ENCODE data around the gene MAP3K9. TPM values are rescaled to one million over a fixed set of nuclear protein-coding genes. Genes with fewer than 3 reads are reported as not detected.

MAP3K9 gene
- total RNA-seq, 2 donors from 2014 or later, result 10.6 to 13.0 TPM

DNA sequence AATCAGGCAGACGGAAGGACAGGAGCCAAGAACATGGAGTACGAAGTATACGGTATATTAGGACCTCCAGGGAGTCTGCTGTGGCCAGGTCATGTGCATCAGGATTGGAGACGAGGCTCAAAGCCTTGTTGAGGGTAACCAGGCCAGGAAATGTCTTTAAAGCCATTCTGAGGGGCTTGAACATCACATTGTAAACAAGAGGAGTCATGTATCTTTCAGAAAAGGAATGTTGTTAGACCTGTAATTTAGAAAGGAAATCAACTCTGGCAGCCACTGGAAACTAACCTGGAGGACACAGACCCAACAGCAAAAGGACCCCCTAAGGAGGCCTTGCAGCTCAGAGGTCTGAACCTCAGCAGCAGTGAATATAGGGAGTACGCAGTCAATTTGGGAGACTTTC is 7.5 kb downstream of the MAP3K9 start:
- no peaks in the 10 kb centered on the region for H3K9me3 ChIP-seq
- H3K4me3 ChIP-seq, result no peak overlapping the region
- no peak overlapping the region for H3K27ac ChIP-seq
- no peak for DNase-seq
- no peaks in the 10 kb centered on the region for H3K4me1 ChIP-seq
- intact Hi-C loops (cut with DNase I), result no loop called here
- H3K9ac ChIP-seq (ENCODE audit: low read depth in 2 of 2, low read length in 2 of 2), result no peak overlapping the region
- H3K36me3 ChIP-seq, result no peaks in the 10 kb centered on the region
- no peaks in the 10 kb centered on the region for H3K27me3 ChIP-seq
- TF ChIP-seq CTCF (IDR thresholded peaks at IDR 0.05), result no peak

DNA sequence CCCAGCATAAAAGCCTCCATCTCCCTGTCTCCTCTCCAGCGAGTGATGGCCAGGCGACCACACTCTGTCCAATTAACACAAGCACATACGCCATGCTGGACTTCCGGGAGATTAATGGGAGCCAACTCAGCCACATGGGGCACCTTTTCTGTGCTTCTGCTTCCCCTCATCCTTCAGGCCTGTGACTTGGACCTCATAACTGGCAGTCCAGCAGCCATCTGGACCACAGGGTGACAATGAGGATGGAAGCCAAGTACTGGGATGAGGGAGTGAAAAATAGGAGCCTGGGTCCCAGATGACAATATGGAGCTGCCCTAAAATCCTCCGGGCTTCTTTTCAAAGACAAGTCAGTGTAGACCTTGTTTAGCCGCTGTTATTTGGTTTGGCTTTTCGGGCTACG is 12.8 kb downstream of the MAP3K9 start:
- no peak for TF ChIP-seq CTCF (IDR thresholded peaks at IDR 0.05)
- Histone ChIP-seq H3K27ac (no peak overlapping the region), H3K36me3 (no peaks in the 10 kb centered on the region), H3K27me3 (no peaks in the 10 kb centered on the region), H3K9me3 (no peaks in the 10 kb centered on the region), H3K9ac (ENCODE audit: low read depth in 2 of 2, low read length in 2 of 2) (no peak overlapping the region), H3K4me1 (no peaks in the 10 kb centered on the region), H3K4me3 (no peak overlapping the region)
- no peak for DNase-seq
- intact Hi-C loops (cut with DNase I), result no loop called here

DNA sequence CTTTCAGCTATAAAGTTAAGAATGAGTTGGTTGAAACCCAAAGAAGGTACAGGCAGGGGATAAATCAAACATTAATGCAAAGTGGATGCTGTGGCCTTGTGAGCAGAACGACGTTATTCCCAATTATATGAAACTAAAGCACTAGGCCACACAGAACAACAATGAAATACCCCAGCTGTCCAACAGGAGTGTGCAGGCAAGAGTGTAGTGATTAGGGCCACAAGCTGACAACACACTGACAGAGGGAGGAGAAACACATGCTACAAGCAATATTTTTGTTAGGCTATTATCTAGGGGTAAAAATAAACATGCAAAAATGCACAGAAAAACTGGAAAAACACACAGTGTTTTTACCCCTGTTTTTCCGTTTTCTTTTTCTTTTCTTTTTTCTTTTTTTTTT is 15.0 kb downstream of the MAP3K9 start:
- Histone ChIP-seq H3K36me3 (no peaks in the 10 kb centered on the region), H3K9ac (ENCODE audit: low read depth in 2 of 2, low read length in 2 of 2) (no peak overlapping the region), H3K4me1 (no peaks in the 10 kb centered on the region), H3K27ac (no peak overlapping the region), H3K27me3 (no peaks in the 10 kb centered on the region), H3K4me3 (no peak overlapping the region), H3K9me3 (no peaks in the 10 kb centered on the region)
- no peak for DNase-seq
- intact Hi-C loops (cut with DNase I), result no loop called here
- TF ChIP-seq CTCF (IDR thresholded peaks at IDR 0.05), result no peak

DNA sequence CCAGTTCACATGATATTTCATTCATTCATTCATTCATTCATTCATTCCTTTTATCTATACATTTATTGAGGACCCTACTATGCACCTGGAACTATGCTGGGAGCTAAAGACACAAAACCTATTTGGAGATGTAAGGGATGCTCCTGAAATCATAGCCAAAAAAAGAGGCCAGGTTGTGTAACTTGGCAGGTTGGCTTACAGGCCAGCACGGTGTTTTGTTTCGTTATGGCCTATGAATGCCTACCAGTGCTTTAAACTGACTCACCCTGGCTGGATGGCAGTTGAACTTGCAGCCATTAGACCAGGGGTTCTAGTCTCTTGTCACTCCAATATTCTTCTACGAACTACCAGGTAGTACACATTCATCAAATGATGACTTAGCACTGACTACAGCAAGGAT is 15.7 kb downstream of the MAP3K9 start:
- intact Hi-C loops (cut with DNase I), result no loop called here
- no peaks in the 10 kb centered on the region for H3K4me1 ChIP-seq
- no peaks in the 10 kb centered on the region for H3K36me3 ChIP-seq
- no peak for DNase-seq
- TF ChIP-seq CTCF (IDR thresholded peaks at IDR 0.05), result no peak
- no peaks in the 10 kb centered on the region for H3K9me3 ChIP-seq
- no peak overlapping the region for H3K27ac ChIP-seq
- H3K27me3 ChIP-seq, result no peaks in the 10 kb centered on the region
- H3K4me3 ChIP-seq, result no peak overlapping the region
- no peak overlapping the region for H3K9ac ChIP-seq (ENCODE audit: low read depth in 2 of 2, low read length in 2 of 2)

GRCh38 chr14:70792939-70793338 is 16.4 kb downstream of the MAP3K9 start:
- Histone ChIP-seq H3K9me3 (no peaks in the 10 kb centered on the region), H3K9ac (ENCODE audit: low read depth in 2 of 2, low read length in 2 of 2) (no peak overlapping the region), H3K4me1 (no peaks in the 10 kb centered on the region), H3K27ac (no peak overlapping the region), H3K36me3 (no peaks in the 10 kb centered on the region), H3K4me3 (no peak overlapping the region), H3K27me3 (no peaks in the 10 kb centered on the region)
- no peak for TF ChIP-seq CTCF (IDR thresholded peaks at IDR 0.05)
- no peak for DNase-seq
- intact Hi-C loops (cut with DNase I), result no loop called here

- Histone ChIP-seq H3K27me3 (no peaks in the 10 kb centered on the region), H3K9me3 (no peaks in the 10 kb centered on the region), H3K27ac (no peak overlapping the region), H3K9ac (ENCODE audit: low read depth in 2 of 2, low read length in 2 of 2) (no peak overlapping the region), H3K36me3 (no peaks in the 10 kb centered on the region), H3K4me1 (no peaks in the 10 kb centered on the region), H3K4me3 (no peak overlapping the region)
- intact Hi-C loops (cut with DNase I), result no loop called here
- no peak for TF ChIP-seq CTCF (IDR thresholded peaks at IDR 0.05)
- DNase-seq, result no peak
Observed at GRCh38 chr14:70791971-70792370, 17.3 kb downstream of the MAP3K9 start.
